Liver (tissue), 9 donors: ENCODE results near the gene GGNBP2. TPM values are rescaled to one million over a fixed set of nuclear protein-coding genes. Genes with fewer than 3 reads are reported as not detected.

Experiments used
- DNase-seq: peaks from one replicate; pipeline ENCODE4 v3.0.0-alpha.2; 2017; ENCODE audit warnings: low spot score
- H3K27ac ChIP-seq, 2 donors: one replicate each; pipeline ENCODE4 v1.7.0; 2013; ENCODE audit warnings: inconsistent platforms in 2 of 2, low read length in 2 of 2, control low read depth in 1 of 2, low read depth in 1 of 2, mild to moderate bottlenecking in 1 of 2
- H3K27me3 ChIP-seq, 4 donors: one replicate each; pipeline versions ENCODE4 v1.6.1 to v1.7.0; 2013; ENCODE audit warnings: low read length in 3 of 4, inconsistent platforms in 1 of 4, mild to moderate bottlenecking in 1 of 4, moderate library complexity in 1 of 4; ENCODE audit not compliant: control insufficient read depth in 4 of 4, insufficient read depth in 4 of 4
- H3K36me3 ChIP-seq, 4 donors: one replicate each; pipeline versions ENCODE4 v1.6.1 to v1.7.0; 2013; ENCODE audit warnings: low read length in 3 of 4, mild to moderate bottlenecking in 3 of 4, low read depth in 1 of 4, moderate library complexity in 1 of 4; ENCODE audit not compliant: control insufficient read depth in 4 of 4, insufficient read depth in 3 of 4
- H3K4me1 ChIP-seq, 4 donors: one replicate each; pipeline versions ENCODE4 v1.6.1 to v1.7.0; 2013; ENCODE audit warnings: low read length in 3 of 4, mild to moderate bottlenecking in 3 of 4, moderate library complexity in 1 of 4; ENCODE audit not compliant: control insufficient read depth in 4 of 4, insufficient read depth in 4 of 4
- H3K4me3 ChIP-seq, 3 donors: one replicate each; pipeline versions ENCODE4 v1.6.1 to v1.7.0; 2013; ENCODE audit warnings: low read length in 3 of 3, control low read depth in 1 of 3, low read depth in 1 of 3, mild to moderate bottlenecking in 1 of 3
- H3K9ac ChIP-seq, 2 donors: one replicate each; pipeline ENCODE4 v1.7.0; 2013; ENCODE audit warnings: low read length in 2 of 2, mild to moderate bottlenecking in 2 of 2, moderate library complexity in 2 of 2, control low read depth in 1 of 2, low read depth in 1 of 2
- H3K9me3 ChIP-seq, 4 donors: one replicate each; pipeline versions ENCODE4 v1.6.1 to v1.7.0; 2013; ENCODE audit warnings: low read length in 3 of 4; ENCODE audit not compliant: control insufficient read depth in 4 of 4
- CTCF ChIP-seq: fragments of 150-350 bp; IDR thresholded peaks from 2 replicates; pipeline ENCODE4 v1.5.1; 2017; ENCODE audit warnings: improper control_type of control experiment, low read depth, low read length; ENCODE audit not compliant: missing input control
- EGR1 ChIP-seq, 2 donors: IDR thresholded peaks; 2 replicates each; pipeline ENCODE4 v1.6.1; 2016 to 2018; ENCODE audit warnings: antibody characterized with exemption in 2 of 2, low read depth in 2 of 2
- FOXA1 ChIP-seq: IDR thresholded peaks from 2 replicates; pipeline ENCODE4 v1.6.1; 2016; ENCODE audit warnings: antibody characterized with exemption
- FOXA2 ChIP-seq: IDR thresholded peaks from 2 replicates; pipeline ENCODE4 v1.6.1; 2016; ENCODE audit warnings: antibody characterized with exemption
- GABPA ChIP-seq, 2 donors: IDR thresholded peaks in 1 of 2; conservative IDR thresholded peaks in 1 of 2; 2 replicates each; pipeline ENCODE4 v1.6.1; 2016; ENCODE audit warnings: antibody characterized with exemption in 2 of 2, mild to moderate bottlenecking in 1 of 2, moderate library complexity in 1 of 2
- HNF4A ChIP-seq, 2 donors: conservative IDR thresholded peaks; 2 replicates each; pipeline ENCODE4 v1.6.1; 2016; ENCODE audit warnings: antibody characterized with exemption in 2 of 2, mild to moderate bottlenecking in 2 of 2
- HNF4G ChIP-seq: IDR thresholded peaks from 2 replicates; pipeline ENCODE4 v1.6.1; 2016; ENCODE audit warnings: antibody characterized with exemption
- JUND ChIP-seq, 2 donors: IDR thresholded peaks; 2 replicates each; pipeline ENCODE4 v1.6.1; 2016; ENCODE audit warnings: antibody characterized with exemption in 2 of 2
- NR2F2 ChIP-seq: IDR thresholded peaks from 2 replicates; pipeline ENCODE4 v1.6.1; 2016; ENCODE audit warnings: antibody characterized with exemption
- RAD21 ChIP-seq, 2 donors: IDR thresholded peaks; 2 replicates each; pipeline ENCODE4 v1.6.1; 2016; ENCODE audit warnings: antibody characterized with exemption in 2 of 2, mild to moderate bottlenecking in 2 of 2
- REST ChIP-seq: IDR thresholded peaks from 2 replicates; pipeline ENCODE4 v1.6.1; 2016; ENCODE audit warnings: antibody characterized with exemption, mild to moderate bottlenecking
- RXRA ChIP-seq, 2 donors: IDR thresholded peaks; 2 replicates each; pipeline ENCODE4 v1.6.1; 2017 to 2018; ENCODE audit warnings: antibody characterized with exemption in 2 of 2, mild to moderate bottlenecking in 1 of 2
- SP1 ChIP-seq: IDR thresholded peaks from 2 replicates; pipeline ENCODE4 v1.6.1; 2018; ENCODE audit warnings: antibody characterized with exemption, mild to moderate bottlenecking
- TAF1 ChIP-seq: conservative IDR thresholded peaks from 2 replicates; pipeline ENCODE4 v1.6.1; 2016; ENCODE audit warnings: antibody characterized with exemption, mild to moderate bottlenecking
- YY1 ChIP-seq: IDR thresholded peaks from 2 replicates; pipeline ENCODE4 v1.6.1; 2016; ENCODE audit warnings: antibody characterized with exemption, mild to moderate bottlenecking
- ZBTB33 ChIP-seq: IDR thresholded peaks from 2 replicates; pipeline ENCODE4 v1.6.1; 2016; ENCODE audit warnings: antibody characterized with exemption
- WGBS: extraction: QIAGEN DNeasy Blood & Tissue Kit; methylation state at CpG from one replicate; pipeline ENCODE4 v1.1.7; 2013; 5-methylcytosine and 5-hydroxymethylcytosine counted together
- polyA plus RNA-seq, 2 donors: library from polyadenylated mRNA; stranded (reverse) in 1 of 2; unstranded in 1 of 2; fragments of 200-250 nt in 1 of 2; fragments of >200 nt in 1 of 2; fragmentation: Nextera tagmentation in 1 of 2; extraction: Ambion mirVana in 1 of 2; gene quantifications; one replicate each; pipeline versions ENCODE4 v1.2.1 to v1.2.3, GENCODE V29; 2013 to 2015
- total RNA-seq, 2 donors: library from RNA; depleted of rRNA; stranded (reverse); fragments of >200 nt; gene quantifications; one replicate each; pipeline ENCODE4 v1.2.3, GENCODE V29; 2014
- TF ChIP-seq, protein P1 (sequence below): IDR thresholded peaks from 2 replicates; pipeline ENCODE4 v1.6.1; 2016; ENCODE audit warnings: antibody characterized with exemption
- TF ChIP-seq, protein P2 (sequence below): IDR thresholded peaks from 2 replicates; pipeline ENCODE4 v1.6.1; 2016; ENCODE audit warnings: antibody characterized with exemption
- donor health status: healthy.
- donor health status: healthy.
- donor health status: healthy.
- donor health status: healthy.
- donor health status: healthy.

Gene GGNBP2
- total and polyA plus RNA-seq, 4 donors = 19.6 to 48.6 (median 34.3) TPM

DNA sequence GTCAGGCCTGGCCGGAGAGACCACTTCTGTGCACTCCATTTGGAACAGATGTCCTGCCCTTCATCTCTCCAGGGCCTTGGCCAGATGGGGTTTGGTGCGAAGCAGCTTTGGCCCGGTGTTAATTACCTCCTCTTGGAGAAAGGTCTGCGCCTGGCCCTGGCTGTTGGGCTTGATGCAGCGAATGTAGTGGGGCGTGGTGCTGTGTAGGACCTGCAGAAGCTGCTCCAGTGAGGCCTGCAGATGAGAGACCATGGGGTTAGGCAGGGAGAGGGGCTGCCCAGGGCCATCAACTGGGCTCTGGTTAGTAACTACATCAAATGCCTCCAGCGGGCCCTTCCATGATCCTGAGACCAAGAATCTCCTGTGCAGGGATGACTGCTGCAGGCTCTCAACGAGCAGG lies 39.5 kb upstream of the GGNBP2 start:
- TF ChIP-seq HNF4A (conservative IDR thresholded peaks at IDR 0.05) (no peak), HNF4G (no peak), RAD21 (IDR thresholded peaks at IDR 0.05) (no peak), REST (no peak)
- TF ChIP-seq, protein P1, sequence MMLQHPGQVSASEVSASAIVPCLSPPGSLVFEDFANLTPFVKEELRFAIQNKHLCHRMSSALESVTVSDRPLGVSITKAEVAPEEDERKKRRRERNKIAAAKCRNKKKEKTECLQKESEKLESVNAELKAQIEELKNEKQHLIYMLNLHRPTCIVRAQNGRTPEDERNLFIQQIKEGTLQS = no peak
- H3K36me3 ChIP-seq = peaks cover 2 to 55% (median 11%) of the 10 kb centered on the region in 4 donors
- no peaks in the 10 kb centered on the region for H3K9me3 ChIP-seq
- WGBS = 98% methylated on average over 8 of the region's 8 CpGs
- H3K4me3 ChIP-seq = no peak overlapping the region
- no peak overlapping the region for H3K9ac ChIP-seq
- H3K27me3 ChIP-seq = no peaks in the 10 kb centered on the region
- H3K27ac ChIP-seq = no peak overlapping the region
- DNase-seq = no peak
- no peaks in the 10 kb centered on the region for H3K4me1 ChIP-seq

- no peaks in the 10 kb centered on the region for H3K27me3 ChIP-seq
- peaks cover 0 to 58% (median 12%) of the 10 kb centered on the region in 4 donors for H3K36me3 ChIP-seq
- H3K4me1 ChIP-seq = no peaks in the 10 kb centered on the region
- 78% methylated on average over 6 of the region's 6 CpGs for WGBS
- DNase-seq = no peak
- H3K27ac ChIP-seq = no peak overlapping the region
- TF ChIP-seq SP1 = no peak
- TF ChIP-seq TAF1 = no peak
- no peak for TF ChIP-seq FOXA1
- no peak for TF ChIP-seq GABPA (IDR thresholded peaks at IDR 0.05 in 1 of 2, conservative IDR thresholded peaks at IDR 0.05 in 1 of 2)
- no peak for TF ChIP-seq JUND (IDR thresholded peaks at IDR 0.05)
- no peak for TF ChIP-seq HNF4G
- TF ChIP-seq HNF4A (conservative IDR thresholded peaks at IDR 0.05) = no peak
- TF ChIP-seq NR2F2 = no peak
- no peak for TF ChIP-seq EGR1 (IDR thresholded peaks at IDR 0.05; ENCODE audit: low read depth in 2 of 2)
- no peak for TF ChIP-seq RXRA (IDR thresholded peaks at IDR 0.05)
- TF ChIP-seq FOXA2 = no peak
- TF ChIP-seq, protein P1 = no peak
- no peak for TF ChIP-seq CTCF
- no peak for TF ChIP-seq REST
- TF ChIP-seq, protein P2, sequence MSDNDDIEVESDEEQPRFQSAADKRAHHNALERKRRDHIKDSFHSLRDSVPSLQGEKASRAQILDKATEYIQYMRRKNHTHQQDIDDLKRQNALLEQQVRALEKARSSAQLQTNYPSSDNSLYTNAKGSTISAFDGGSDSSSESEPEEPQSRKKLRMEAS = no peak
- no peak for TF ChIP-seq ZBTB33
- TF ChIP-seq RAD21 (IDR thresholded peaks at IDR 0.05) = no peak
- TF ChIP-seq YY1 = no peak
- H3K9me3 ChIP-seq = no peaks in the 10 kb centered on the region
- H3K4me3 ChIP-seq = no peak overlapping the region
- H3K9ac ChIP-seq = no peak overlapping the region
These were observed 38.4 kb upstream of the GGNBP2 start for GRCh38 chr17:36506249-36506826.
